HEK293T (cell line): ENCODE results near the gene USP4.

Source experiments
- CTCF ChIA-PET: fragments of 350-600 bp; formaldehyde crosslinking; extraction: SDS; loops from one replicate; lab custom pipeline; 2021; ENCODE audit warnings: antibody characterized with exemption, inconsistent platforms; lab: Yijun Ruan, JAX
- POLR2A ChIA-PET: fragments of 350-600 bp; formaldehyde crosslinking; extraction: SDS; loops from one replicate; lab custom pipeline; 2020; ENCODE audit warnings: antibody characterized with exemption, inconsistent platforms; lab: Yijun Ruan, JAX
- DNase-seq: peaks from one replicate; pipeline ENCODE4 v3.0.0; 2012; ENCODE audit warnings: mixed read lengths; ENCODE audit errors: extremely low spot score
- ARNT ChIP-seq: fragments of 450-650 bp; IDR thresholded peaks from 2 replicates; pipeline ENCODE4 v1.6.1; 2017; ENCODE audit warnings: mild to moderate bottlenecking
- BHLHE40 ChIP-seq: fragments of 450-650 bp; IDR thresholded peaks from 2 replicates; pipeline ENCODE4 v1.6.1; 2016; ENCODE audit warnings: mild to moderate bottlenecking, moderate library complexity, borderline replicate concordance
- CTBP1 ChIP-seq: fragments of 450-650 bp; IDR thresholded peaks from 2 replicates; pipeline ENCODE4 v1.6.1; 2016; ENCODE audit warnings: borderline replicate concordance
- ELF4 ChIP-seq: fragments of 450-650 bp; IDR thresholded peaks from 2 replicates; pipeline ENCODE4 v1.6.1; 2017; ENCODE audit warnings: antibody characterized with exemption
- FOXA1 ChIP-seq: fragments of 450-650 bp; IDR thresholded peaks from 2 replicates; pipeline ENCODE4 v1.6.1; 2016; ENCODE audit warnings: mild to moderate bottlenecking
- FOXK2 ChIP-seq: fragments of 450-650 bp; IDR thresholded peaks from 2 replicates; pipeline ENCODE4 v1.6.1; 2016; ENCODE audit warnings: mild to moderate bottlenecking
- FOXM1 ChIP-seq: fragments of 450-650 bp; IDR thresholded peaks from 2 replicates; pipeline ENCODE4 v1.6.1; 2017; ENCODE audit warnings: mild to moderate bottlenecking, borderline replicate concordance
- HDGF ChIP-seq: fragments of 450-650 bp; IDR thresholded peaks from 2 replicates; pipeline ENCODE4 v1.6.1; 2017; ENCODE audit warnings: antibody characterized with exemption, borderline replicate concordance
- L3MBTL2 ChIP-seq: fragments of 450-650 bp; conservative IDR thresholded peaks from 2 replicates; pipeline ENCODE4 v1.6.1; 2016; ENCODE audit warnings: mild to moderate bottlenecking
- LEF1 ChIP-seq: fragments of 450-650 bp; IDR thresholded peaks from 2 replicates; pipeline ENCODE4 v1.6.1; 2017; ENCODE audit warnings: mild to moderate bottlenecking, borderline replicate concordance
- NFRKB ChIP-seq: fragments of 450-650 bp; IDR thresholded peaks from 2 replicates; pipeline ENCODE4 v1.6.1; 2016; ENCODE audit warnings: mild to moderate bottlenecking, moderate library complexity
- SP1 ChIP-seq: fragments of 450-650 bp; IDR thresholded peaks from 2 replicates; pipeline ENCODE4 v1.6.1; 2017
- SUZ12 ChIP-seq: fragments of 450-650 bp; IDR thresholded peaks from 2 replicates; pipeline ENCODE4 v1.6.1; 2016; ENCODE audit warnings: mild to moderate bottlenecking
- TARDBP ChIP-seq: fragments of 450-650 bp; IDR thresholded peaks from 2 replicates; pipeline ENCODE4 v1.6.1; 2016
- ZNF384 ChIP-seq: fragments of 450-650 bp; IDR thresholded peaks from 2 replicates; pipeline ENCODE4 v1.6.1; 2016
- TF ChIP-seq, protein P1 (sequence below): fragments of 450-650 bp; IDR thresholded peaks from 2 replicates; pipeline ENCODE4 v1.6.1; 2016

Gene USP4

GRCh38 chr3:49276475-49277382 is 63.1 kb downstream of the USP4 start, which contains the start of gene C3orf62:
Gene C3orf62 (minus strand): TSS chr3:49277232. CDS start chr3:49276872, 360 bp downstream.
- POLR2A ChIA-PET = no interaction called here
- CTCF ChIA-PET = no interaction called here
- TF ChIP-seq SUZ12 = no peak
- TF ChIP-seq NFRKB = no peak
- TF ChIP-seq HDGF = no peak
- no peak for TF ChIP-seq TARDBP
- no peak for TF ChIP-seq LEF1
- no peak for TF ChIP-seq ARNT
- TF ChIP-seq, protein P1, sequence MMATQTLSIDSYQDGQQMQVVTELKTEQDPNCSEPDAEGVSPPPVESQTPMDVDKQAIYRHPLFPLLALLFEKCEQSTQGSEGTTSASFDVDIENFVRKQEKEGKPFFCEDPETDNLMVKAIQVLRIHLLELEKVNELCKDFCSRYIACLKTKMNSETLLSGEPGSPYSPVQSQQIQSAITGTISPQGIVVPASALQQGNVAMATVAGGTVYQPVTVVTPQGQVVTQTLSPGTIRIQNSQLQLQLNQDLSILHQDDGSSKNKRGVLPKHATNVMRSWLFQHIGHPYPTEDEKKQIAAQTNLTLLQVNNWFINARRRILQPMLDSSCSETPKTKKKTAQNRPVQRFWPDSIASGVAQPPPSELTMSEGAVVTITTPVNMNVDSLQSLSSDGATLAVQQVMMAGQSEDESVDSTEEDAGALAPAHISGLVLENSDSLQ = no peak
- no peak for TF ChIP-seq ELF4
- TF ChIP-seq L3MBTL2 = no peak
- TF ChIP-seq CTBP1 = no peak
- no peak for TF ChIP-seq FOXM1
- no peak for TF ChIP-seq FOXA1
- no peak for DNase-seq

DNA sequence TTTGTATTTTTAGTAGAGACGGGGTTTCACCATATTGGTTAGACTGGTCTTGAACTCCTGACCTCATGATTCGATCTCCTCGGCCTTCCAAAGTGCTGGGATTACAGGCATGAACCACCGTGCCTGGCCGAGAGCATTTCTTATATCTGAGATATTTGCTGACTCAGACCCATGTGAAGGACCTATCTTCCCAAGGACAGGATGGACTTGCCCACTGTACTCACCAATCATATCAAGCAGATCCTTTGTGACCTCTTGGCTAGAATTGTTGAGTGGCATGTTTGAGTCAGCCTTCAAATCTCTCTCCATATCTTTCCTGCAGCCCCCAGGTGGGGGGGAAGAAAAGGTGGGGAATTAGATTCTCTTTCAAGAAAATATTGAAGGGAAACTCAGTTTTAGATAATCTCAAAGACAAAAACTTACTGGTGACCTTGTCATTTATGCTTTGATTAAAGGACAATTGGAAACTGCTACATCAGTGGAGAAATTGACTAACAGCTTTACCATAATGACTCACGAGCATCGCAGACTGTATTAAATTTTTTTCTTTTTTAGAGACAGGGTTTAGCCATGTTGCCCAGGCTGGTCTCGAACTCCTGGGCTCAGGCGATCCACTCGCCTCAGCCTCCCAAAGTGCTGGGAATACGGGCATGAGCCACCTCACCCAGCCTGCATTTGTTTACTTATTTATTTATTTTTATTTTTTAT is 65.9 kb downstream of the USP4 start:
- POLR2A ChIA-PET = interaction anchor here (0.6 kb wide), 1 partner anchor 67 kb away, joined by 3 read pairs; no protein-coding TSS in a partner anchor
- no peak for DNase-seq
- TF ChIP-seq NFRKB = no peak
- CTCF ChIA-PET = no interaction called here

- DNase-seq = no peak
- ChIA-PET CTCF (no interaction called here), POLR2A (no interaction called here)
- TF ChIP-seq SP1 = no peak
- no peak for TF ChIP-seq FOXA1
- TF ChIP-seq ARNT = no peak
- TF ChIP-seq FOXK2 = no peak
- no peak for TF ChIP-seq BHLHE40
- no peak for TF ChIP-seq ZNF384
- no peak for TF ChIP-seq ELF4
- TF ChIP-seq CTBP1 = no peak
Observed at GRCh38 chr3:49271047-49271446, 68.8 kb downstream of the USP4 start.

GRCh38 chr3:49270156-49270500 is 69.7 kb downstream of the USP4 start:
- ChIA-PET POLR2A (no interaction called here), CTCF (no interaction called here)
- DNase-seq = no peak
- TF ChIP-seq SUZ12 = no peak
- no peak for TF ChIP-seq TARDBP
- no peak for TF ChIP-seq FOXK2
- no peak for TF ChIP-seq ELF4
- TF ChIP-seq HDGF = no peak

GRCh38 chr3:49269443-49270155 is 70.3 kb downstream of the USP4 start:
- TF ChIP-seq FOXM1 (no peak), ARNT (no peak), FOXK2 (no peak), LEF1 (no peak), HDGF (no peak), BHLHE40 (no peak), L3MBTL2 (no peak), FOXA1 (no peak), CTBP1 (no peak), NFRKB (no peak)
- ChIA-PET POLR2A (no interaction called here), CTCF (no interaction called here)
- no peak for DNase-seq

DNA sequence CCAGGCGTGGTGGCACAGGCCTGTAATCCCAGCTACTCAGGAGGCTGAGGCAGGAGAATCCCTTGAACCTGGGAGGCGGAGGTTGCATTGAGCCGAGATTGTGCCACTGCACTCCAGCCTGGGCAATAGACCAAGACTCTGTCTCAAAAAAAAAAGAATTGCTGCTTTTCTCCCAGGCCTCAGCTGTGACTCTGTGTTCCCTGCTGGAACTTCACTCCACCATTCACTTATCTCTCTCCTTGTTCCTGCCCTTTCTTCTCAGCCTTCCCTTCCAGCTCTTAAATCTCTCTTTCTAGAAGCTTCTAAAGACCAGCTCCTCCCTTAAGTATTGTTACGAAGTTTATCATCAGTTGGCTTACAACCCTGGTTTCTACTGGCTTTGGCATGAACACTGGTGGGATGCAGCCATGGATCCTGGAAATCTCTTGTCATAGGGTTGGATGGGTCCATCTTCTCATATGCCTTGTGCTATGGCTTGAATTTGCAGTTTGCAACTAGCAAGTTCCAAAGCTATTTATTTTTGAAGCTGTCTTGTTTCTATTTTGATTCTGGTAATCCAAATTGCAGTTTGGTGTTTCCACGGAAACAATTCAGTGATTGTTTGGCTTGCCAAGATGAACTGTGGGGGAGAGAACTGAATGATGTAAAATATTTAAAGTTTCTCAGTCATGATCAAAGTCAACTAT is 73.3 kb downstream of the USP4 start:
- no peak for TF ChIP-seq ELF4
- no peak for TF ChIP-seq ZNF384
- TF ChIP-seq ARNT = no peak
- no peak for TF ChIP-seq TARDBP
- no peak for TF ChIP-seq SUZ12
- TF ChIP-seq L3MBTL2 = no peak
- TF ChIP-seq NFRKB = no peak
- TF ChIP-seq, protein P1 = no peak
- TF ChIP-seq CTBP1 = no peak
- TF ChIP-seq FOXA1 = no peak
- no peak for TF ChIP-seq BHLHE40
- no peak for TF ChIP-seq LEF1
- ChIA-PET CTCF (interaction anchor here (0.6 kb wide), 1 partner anchor 136 kb away, joined by 3 read pairs; no protein-coding TSS in a partner anchor), POLR2A (no interaction called here)
- no peak for DNase-seq
